GM21786 (cell line): ENCODE results near the gene ATRX.
"Not testable (repeated sequence)": the region's sequence is repeated elsewhere in the genome, so short reads cannot be mapped to it uniquely, and the experiment has no call there.

Experiments
- ATAC-seq: cut with Tn5 transposase; IDR thresholded peaks from one replicate; pipeline ENCODE4 v1.9.1; 2021; ENCODE audit not compliant: unreplicated experiment

ATRX gene

DNA sequence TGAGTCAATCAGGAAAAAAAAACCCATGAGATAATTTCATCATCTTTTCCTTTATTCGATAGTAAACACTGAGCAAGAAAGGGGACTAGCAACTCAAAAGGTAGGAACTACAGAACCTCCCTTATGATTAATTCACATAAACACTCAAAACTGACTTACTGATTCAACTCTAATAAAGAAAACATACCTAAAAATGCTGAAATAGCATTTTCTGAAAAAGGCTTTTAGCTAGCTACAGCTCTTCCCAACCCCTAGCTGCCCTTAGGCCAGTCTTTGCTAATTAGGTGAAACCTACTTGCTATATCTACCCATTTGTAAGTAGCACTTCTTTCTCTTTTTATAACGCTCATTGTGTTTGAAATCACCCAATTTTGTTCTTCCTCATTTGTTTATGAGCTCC, 150.6 kb downstream of the ATRX start:
- no peak for ATAC-seq

DNA sequence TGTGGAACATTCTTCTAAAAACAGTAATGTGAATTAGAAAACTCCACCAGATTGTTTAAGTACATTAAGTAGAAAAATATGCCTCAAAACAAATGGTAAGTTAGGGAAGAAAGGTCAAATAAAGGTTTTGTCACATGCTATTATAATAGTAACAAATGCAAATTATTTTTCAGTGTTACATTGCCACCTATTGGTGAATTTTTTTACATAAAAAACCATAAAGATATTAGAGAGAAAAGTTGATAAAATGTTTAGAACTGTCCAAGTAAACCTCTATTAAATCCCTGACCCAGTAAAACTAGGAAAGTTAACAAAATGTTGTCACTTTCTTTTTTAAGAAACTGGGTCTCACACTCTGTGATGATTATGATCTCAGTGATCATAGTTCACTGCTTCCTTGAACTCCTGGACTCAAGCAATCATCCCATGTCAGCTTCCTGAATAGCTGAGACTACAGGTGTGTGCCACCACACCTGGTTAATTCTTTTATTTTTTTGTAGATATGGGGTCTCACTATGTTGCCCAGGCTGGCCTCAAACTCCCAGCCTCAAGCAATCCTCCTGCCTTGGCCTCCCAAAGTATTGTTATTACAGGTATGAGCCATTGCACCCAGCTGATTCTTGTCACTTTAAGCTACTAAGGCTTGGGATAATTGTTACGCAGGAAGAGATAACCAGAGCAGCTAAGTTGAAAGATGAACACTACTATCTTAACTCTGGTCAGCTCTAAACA, 157.6 kb downstream of the ATRX start:
- ATAC-seq: no peak

DNA sequence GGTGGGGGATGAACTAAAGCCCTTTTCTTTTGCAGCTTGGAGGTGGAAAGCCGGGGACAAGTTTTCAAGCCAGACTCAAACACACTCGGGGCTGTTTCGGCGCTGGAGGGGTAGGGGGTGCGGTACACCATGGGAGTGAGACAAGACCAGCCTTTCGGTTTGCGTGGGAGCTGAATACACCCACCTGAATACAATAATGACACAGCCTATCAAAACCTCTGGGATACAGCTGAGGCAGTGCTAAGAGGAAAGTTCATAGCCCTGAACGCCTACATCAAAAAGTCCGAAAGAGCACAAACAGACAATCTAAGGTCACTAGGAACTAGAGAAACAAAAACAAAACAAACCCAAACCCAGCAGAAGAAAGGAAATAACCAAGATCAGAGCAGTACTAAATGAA, 163.3 kb downstream of the ATRX start:
- no peak for ATAC-seq

DNA sequence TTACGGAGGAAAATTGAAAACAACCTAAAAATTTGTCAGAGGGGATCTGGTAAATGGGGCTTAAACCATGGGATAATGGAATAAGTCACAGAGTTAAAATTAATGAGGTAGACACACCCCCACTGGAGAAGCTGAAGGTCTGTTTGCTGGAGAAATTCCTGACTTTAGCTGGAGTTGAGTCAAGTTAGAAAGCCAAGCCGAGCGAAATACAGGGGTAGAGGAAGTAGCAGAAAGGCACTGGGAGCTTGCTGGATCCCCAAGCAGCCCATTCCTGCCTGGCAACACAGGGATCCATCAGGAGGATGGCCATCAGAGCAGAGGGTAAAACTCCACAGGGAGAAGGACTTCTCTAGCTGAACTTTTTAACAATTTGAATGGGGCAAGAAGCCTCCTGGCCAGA, 163.8 kb downstream of the ATRX start:
- ATAC-seq: no peak

DNA sequence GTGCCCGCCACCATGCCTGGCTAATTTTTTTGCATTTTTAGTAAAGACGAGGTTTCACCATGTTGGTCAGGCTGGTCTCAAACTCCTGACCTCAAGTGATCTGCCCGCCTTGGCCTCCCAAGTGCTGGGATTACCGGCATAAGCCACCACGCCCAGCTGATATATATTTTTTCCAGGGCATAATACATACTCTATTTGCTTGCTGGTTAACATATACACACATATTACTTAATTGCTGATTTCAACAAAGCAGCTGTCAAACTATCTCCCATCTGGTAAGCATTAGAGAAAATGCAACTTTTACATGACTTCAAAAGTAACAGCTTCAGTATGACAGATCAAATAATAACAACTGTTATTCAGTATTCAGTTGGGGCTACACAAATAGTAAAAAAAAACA, 164.6 kb downstream of the ATRX start:
- ATAC-seq: not testable (repeated sequence)

DNA sequence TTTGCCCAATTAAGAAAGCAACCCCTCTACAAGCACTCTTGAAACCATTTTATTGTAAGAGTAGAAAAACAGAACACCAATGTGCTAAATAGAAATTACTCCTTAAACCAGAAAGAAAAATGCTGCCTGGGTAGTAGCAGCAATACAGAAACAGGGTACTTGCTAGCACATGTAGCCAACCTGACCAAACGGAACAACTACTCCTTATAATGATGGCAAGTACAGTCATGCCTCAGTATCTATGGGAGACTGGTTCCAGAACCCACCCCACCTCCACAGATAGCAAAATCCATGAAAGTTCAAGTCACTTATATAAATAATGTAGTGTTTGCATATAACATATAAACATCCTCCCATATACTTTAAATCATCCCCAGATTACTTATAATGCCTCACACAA, 168.8 kb downstream of the ATRX start:
- no peak for ATAC-seq

DNA sequence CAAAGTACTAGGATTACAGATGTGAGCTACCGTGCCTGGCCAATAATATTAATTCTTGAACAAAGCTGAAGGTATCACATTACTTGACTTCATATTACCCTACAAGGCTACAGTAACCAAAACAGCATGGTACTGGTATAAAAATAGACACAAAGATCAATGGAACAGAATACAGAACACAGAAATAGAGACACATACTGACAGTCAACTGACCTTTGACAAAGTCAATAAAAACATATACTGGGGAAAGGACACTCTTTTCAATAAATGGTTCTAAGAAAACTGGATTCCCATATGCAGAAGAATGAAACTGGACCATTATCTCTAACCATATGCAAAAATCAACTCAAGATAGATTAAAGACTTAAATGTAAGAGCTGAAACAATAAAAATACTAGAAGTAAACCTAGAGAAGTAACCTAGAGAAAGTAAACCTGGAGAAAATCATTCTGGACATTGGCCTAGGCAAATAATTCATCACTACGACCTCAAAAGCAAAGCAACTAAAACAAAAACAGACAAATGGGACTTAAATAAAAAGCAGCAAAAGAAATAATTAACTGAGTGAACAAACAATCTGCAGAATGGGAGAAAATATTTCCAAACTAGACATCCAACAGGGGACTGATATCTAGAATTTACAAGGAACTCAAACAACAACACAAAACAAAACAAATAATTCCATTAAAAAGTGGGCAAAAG, 182.2 kb downstream of the ATRX start:
- no peak for ATAC-seq

DNA sequence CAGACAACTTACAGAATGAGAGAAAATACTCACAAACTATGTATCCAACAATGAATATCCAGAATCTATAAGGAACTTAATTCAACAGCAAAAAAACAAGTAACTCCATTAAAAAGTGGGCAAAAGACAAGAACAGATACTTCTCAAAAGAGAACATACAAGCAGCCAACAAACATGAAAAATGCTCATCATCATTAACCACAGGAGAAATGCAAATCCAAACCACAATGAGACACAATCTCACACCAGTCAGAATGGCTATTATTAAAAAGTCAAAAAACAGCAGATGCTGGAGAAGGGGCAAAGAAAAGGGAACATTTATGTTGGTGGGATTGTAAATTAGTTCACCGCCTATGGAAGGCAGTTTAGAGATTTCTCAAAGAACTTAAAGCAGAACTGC, 188.5 kb downstream of the ATRX start:
- no peak for ATAC-seq

DNA sequence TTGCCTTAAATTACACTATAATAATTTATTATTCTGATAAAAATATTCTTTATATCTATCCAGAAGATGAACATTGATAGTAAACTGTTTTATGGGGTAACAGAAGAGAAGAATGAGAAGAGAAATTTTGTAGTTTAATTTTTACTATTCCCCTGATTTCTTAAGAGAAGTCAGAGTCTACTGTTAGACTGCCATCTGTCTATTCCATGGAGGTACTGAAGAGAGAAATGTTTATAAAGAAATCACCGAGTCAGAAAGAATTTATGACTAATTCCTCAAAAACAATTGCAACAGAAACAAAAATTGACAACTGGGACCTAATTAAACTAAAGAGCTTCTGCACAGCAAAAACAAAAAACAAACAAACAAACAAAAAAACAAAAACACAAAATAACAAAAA, 188.9 kb downstream of the ATRX start:
- no peak for ATAC-seq

DNA sequence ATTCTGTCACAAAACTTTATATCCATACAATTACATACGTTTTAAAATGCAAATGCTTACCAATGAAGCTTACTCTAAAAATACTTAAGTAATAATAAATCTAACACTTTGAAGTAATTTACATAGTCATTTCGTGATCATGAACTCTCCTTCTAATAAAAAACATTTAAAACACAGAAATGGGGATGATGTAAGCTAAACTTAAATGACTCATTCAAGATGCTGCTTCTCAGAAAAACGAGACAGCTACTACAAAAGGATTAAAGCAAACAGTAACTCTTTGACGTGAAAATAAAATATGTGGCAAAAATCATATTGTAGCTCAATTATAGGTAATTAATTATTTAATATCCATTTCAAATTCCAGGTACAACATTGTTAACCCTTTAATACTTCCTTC, 190.2 kb downstream of the ATRX start:
- no peak for ATAC-seq

DNA sequence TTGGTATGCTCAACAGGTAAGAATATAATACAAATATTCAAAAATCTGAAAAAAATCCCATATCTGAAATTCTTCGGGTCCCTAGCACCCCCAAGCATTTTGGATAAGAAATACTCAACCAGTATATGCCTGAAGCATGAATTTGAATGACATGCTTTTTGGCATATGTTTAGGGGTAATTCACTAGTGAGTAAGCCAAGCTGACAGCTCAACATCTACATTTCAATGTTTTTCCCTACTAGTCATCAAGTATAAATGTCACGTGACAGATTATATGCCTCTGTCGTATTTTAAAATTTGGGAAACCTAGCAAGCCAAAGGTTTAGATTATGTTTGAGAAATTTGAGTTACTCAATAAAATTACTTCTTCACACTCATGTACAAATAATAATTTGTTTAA, 213.7 kb downstream of the ATRX start:
- ATAC-seq: no peak

DNA sequence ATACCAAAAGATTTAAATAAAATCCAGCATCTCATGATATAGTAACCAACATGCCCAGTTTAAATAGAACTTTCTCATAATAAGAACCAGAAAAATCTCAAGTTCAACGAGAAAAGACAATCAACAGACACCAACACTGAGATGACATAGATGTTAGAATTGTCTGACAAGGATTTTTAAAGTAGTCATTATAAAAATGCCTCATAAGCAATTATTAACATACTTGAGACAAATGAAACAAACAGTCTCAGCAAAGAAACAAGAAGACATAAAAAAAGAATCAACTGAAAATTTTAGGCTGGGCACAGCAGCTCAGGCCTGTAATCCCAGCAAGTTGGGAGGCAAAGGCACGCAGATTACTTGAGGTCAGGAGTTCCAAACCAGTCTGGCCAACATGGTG, 220.7 kb downstream of the ATRX start:
- ATAC-seq: no peak

DNA sequence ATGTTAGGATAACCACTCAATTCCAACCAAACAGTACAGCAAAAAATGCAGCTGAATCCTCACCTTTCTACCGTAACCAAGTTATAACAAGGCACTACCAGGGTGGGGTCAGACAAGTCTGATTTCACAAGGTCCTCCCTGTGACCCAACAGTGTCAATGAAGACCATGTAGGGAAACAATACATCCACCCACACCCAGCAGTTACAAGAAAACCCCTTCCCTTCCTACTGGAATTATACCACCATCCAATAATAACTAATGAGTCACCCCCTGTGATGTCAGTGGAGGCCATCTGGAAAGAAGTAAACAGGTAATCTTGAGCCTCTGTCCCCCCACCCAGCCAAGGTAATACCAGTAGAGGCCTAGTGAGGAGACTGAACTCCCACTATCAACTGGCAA, 221.2 kb downstream of the ATRX start:
- ATAC-seq: no peak

DNA sequence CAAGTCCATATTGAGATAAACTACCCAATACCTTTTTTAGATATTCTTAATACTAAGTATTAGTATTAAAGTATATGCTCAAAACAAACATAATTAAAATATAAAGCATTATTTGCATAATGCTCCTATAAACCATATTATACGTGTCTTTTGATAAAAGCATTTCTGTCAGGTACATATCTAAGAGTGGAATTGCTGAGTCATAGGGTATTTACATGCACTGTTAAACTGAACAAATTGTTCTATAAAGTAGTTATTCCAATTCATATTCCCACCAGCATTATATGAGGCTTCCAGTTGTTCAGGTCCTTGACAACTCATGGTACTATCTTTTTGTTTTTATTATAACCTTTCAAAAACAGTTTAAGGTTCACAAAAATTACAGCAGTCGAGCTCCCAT, 224.6 kb downstream of the ATRX start:
- no peak for ATAC-seq

DNA sequence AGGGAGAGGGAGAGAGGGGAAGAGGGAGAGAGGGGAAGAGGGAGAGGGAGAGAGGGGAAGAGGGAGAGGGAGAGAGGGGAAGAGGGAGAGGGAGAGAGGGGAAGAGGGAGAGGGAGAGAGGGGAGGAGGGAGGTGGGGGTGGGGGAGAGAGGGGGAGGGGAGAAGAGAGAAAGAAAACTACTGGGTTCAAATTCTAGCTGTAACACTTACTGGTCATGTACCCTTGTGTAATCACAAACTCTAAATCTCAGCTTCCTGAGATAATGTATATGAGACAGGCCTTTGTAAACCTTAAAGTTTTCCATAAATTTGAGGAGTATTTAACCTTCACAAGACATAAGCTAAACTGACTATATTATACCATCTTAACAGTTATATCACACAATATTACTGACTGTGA, 229.7 kb downstream of the ATRX start:
- ATAC-seq: no peak

DNA sequence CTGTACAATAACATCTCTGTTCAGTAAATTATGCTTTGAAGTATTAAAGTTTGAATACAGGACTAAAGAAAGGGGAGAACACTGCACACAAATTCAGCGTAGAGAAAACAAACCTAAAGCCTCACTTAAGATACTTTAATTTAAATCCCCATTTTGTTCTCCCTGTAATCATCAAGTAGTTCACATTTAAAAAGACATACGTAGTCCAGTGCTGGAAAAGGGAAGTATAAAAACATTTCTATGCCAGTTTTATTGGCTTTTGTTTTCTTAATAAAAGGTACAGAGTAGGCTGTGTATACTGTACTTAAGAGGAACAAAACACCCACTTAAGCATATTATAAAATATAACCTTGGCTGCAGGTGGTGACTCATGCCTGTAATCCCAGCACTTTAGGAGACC, 237.3 kb downstream of the ATRX start:
- ATAC-seq: no peak

DNA sequence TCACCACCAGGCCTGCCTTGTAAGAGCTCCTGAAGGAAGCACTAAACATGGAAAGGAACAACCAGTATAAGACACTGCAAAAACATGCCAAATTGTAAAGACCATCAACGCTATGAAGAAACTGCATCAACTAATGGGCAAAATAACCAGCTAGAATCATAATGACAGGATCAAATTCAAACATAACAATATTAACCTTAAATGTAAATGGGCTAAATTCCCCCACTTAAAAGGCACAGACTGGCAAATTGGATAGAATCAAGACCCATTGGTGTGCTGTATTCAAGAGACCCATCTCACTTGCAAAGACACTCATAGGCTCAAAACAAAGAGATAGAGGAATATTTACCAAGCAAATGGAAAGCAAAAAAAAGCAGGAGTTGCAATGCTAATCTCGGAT, 246.2 kb downstream of the ATRX start:
- not testable (repeated sequence) for ATAC-seq

DNA sequence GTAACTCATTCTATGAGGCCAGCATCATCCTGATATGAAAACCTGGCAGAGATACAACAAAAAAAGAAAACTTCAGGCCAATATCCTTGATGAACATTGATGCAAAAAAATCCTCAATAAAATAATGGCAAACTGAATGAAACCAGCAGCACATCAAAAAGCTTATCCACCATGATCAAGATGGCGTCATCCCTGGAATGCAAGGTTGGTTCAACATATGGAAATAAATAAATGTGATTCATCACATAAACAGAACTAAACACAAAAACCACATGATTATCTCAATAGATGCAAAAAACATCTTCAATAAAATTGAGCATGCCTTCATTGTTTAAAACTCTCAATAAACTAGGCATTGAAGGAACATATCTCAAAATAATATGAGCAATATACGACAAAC, 254.8 kb downstream of the ATRX start:
- ATAC-seq: not testable (repeated sequence)

DNA sequence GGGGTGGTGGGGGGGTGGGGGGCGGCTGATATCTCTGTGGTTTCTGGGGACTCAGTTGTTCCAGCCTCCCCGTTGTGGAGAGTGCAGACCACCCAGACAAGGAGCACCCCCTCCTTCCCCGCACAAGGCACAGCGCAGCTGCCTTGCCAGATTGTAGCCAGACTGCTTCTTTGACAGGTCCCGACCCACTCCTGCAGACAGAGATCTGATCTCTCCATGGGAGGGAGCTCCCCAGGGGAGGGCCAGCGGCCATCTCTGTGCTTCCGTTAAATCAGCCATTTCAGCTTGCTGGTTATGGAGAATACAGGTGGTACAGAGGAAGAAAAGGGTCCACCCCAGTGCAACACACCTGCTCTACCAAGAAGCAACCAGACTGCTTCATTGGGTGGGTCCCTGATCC, 258.0 kb downstream of the ATRX start:
- no peak for ATAC-seq

DNA sequence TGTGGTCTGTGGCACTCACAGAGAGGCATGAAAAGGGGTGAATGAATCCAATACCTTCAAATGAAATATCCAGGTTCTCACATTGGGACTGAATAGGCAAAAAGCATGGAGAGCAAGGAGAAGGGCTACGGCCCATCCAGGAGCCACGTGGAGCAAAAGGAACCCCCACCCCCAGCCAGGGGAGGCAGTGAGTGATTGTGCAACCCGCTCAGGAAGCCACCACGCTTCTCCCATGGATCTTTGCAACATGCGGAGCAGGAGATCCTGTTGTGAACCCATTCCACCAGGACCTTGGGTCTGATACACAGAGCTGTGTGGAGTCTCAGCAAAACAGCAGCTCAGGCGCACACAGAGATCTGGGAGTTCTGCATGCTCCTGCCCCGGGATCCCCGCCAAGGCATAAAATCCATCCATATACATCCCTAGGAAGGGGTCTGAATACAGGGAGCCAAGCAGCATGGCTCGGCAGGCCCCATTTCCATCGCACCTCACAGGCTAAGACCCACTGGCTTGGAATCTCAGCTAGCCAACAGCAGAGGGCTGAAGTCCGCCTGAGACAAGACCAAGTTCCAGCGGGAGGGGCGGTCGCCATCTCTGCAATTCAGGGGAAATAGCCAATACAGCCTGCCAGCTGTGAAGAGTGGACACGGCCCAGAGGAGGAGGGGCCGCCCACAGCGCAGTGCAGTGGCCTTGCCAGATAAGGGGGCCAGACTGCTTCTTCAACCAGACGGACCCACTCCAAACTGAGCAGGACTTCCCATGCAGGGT, 258.6 kb downstream of the ATRX start:
- no peak for ATAC-seq

DNA sequence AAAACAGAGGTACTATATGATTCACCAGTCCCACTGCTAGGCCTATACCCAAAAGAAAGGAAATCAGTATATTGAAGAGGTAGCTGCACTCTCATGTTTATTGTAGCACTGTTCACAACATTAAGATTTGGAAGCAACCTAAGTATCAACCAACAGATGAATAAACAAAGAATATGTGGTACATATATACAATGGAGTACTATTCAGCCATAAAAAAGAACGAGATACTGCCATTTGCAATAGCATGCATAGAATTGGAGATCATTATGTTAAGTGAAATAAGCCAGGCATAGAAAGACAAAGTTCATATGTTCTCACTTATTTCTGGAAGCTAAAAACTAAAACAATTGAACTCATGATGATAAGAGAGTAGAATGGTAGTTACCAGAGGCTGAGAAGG, 266.3 kb downstream of the ATRX start:
- ATAC-seq: no peak

DNA sequence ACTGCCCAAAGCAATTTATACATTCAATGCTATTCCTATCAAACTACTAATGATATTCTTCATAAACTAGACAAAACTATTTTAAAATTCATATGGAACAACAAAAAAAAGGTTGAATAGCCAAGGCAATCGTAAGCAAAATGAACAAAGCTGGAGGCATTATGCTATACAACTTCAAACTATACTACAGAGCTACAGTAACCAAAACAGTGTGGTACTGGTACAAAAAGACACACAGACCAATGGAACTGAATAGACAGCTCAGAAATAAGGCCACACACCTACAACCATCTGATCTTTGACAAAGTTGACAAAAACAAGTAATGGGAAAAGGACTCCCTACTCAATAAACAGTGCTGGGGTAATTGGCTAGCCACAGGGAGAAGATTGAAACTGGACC, 271.8 kb downstream of the ATRX start:
- ATAC-seq: no peak
